ENCODE data around the gene GNAT1.
A peak's percentile ranks its signal among the peaks of the same experiment; 100 is the strongest.

The GNAT1 gene

GRCh38 chr3:50182533-50183099 is 8.8 kb upstream of the GNAT1 start:
- no peak for DNase-seq

DNA sequence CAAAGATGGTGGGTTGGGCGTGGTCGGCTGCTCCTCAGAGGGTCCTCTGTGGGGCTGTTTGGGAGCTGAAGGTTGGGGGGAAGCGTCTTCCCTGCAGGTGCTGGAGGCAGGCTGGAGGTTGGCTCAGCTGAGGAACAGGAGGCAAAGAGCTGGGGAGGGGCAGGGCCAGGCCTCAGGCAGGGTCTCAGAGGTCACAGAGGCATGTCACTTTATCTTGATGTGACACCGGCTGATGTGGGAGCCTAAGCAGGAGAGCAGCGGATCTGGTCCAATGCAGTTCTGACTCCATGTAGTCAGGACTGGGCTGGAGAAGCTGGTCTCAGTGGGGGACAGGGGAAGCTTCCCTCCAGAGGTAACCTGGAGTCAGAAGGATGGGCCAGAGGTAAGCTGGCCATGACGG is 7.7 kb upstream of the GNAT1 start:
- no peak for DNase-seq

GRCh38 chr3:50184242-50184978 is 7.0 kb upstream of the GNAT1 start:
- no peak for DNase-seq

DNA sequence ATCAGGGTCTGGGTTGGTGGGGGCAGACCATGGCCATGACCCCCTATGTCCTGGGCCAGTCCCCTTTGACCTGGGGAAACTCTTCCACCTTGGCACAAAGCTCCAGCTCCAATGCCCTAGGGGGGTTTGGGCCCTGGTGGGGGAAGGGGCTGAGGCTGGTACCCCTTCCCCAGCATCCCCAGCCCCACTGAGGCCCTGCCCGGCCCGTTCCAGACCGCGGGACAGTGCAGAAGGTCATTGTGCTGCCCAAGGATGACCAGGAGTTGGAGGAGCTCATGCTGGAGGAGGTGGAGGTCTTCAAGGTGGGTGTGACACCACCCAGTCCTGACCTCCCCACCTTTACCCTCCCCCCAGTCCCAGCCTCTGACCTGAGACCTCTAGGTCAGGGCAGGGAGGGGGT is 6.2 kb upstream of the GNAT1 start:
- DNase-seq, result no peak

DNA sequence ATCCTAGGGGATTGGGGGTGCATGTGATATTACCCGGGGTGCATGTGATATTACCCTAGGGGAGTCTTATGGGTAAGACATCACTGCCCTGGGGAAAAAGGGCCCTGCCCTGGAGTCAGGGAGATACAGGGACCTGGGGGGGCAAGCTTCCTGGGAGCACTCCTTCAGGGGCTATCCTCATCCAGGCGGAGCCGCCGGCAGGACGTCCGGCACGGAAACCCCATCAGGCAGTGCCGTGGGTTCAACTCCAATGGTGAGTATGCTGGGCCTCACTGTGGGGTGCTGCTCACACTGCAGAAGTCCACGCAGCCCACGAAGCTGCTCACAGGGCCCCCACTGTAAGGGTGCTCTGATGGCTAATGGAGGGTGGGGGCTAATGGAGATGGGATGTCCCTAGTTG is 5.3 kb upstream of the GNAT1 start:
- no peak for DNase-seq

- DNase-seq, result no peak
Observed at GRCh38 chr3:50187750-50188149, 3.7 kb upstream of the GNAT1 start.

DNA sequence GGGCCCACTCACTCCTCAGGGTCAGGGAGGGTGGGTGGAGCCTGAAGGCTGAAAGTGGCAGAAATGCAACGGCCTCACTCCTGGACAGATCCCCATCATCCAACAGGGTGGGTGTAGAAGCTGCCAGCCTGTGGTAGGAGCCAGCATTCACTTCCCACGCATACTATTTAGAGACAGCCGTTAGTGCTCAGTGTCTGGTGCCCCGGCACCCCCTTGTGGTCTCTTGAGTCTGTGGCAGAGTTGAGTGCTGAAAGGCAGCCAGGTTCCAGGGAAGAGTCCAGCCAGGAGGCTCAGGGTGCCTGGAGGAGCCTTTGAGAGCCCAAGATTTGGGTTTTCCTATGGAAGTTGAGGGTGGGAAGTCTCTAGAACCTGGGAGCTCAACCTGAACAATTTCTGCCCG is 2.1 kb upstream of the GNAT1 start:
- peak; percentile 68 to 69 for DNase-seq

GRCh38 chr3:50189989-50190388 is 1.4 kb upstream of the GNAT1 start:
- DNase-seq, result no peak

DNA sequence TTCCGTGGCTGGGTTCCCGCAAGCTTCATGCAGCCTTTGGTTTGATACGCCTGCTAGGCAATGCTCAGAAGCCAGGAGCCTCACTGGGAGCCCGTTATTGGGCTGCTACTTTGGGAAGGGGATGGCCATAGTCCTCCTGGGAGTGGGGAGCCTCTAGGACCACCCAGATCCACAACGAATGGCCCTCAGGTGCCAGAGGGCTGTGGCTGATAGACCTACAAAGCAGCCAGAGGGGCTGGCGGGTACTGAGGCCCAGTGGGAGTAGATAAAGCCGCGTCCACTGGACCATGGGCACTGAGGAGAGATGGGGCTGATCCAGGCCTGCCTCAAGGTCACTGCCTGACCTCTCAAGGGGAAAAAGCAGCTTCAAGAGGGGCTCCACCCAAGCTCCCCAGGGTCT is 714 bp downstream of the GNAT1 start:
- no peak for DNase-seq

- DNase-seq, result peak; percentile 19 to 91
Observed at GRCh38 chr3:50192689-50193141, 1.3 kb downstream of the GNAT1 start.

GRCh38 chr3:50193286-50193685 is 1.9 kb downstream of the GNAT1 start:
- DNase-seq, result no peak

DNA sequence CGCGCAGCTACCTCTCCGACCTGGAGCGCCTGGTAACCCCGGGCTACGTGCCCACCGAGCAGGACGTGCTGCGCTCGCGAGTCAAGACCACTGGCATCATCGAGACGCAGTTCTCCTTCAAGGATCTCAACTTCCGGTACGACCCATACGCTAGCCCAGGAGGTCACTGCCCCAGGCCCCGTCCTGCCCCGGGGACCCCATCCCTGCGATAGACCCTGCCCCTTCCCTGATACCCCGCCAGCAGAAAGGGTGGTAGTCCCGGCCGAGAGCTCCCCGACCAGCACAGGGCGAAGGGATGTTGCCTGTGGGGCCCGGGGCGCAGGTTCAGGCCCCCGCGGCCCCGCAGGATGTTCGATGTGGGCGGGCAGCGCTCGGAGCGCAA is 2.3 kb downstream of the GNAT1 start:
- no peak for DNase-seq

- DNase-seq, result peak; percentile 1 to 51
Observed at GRCh38 chr3:50194128-50194902, 2.9 kb downstream of the GNAT1 start.

DNA sequence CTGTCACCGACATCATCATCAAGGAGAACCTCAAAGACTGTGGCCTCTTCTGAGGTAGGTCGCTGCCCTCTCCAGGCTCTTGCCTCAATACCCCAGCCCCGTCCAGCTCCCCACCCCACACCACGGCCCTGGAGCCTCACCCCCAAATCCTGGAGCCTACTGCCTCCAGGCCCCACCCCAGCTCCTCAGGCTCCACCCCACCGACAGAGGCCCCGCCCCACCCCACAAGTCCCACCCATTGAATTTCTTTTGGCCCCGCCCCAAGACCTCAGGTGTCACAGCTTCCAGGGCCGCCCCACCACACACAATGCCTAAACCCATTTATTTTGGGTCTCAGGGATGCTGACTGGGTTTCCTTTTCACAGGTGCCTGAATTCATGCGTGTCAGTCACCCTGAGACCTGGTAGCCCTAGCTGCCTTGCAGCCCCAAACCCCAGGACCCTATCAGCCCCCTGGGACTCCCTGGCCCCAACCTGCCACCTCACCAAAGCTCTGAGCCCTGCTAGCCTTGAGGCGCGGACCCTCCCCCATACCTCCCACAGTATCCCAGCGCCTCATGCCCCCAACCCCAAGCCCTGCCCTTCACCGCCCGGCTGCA is 3.6 kb downstream of the GNAT1 start:
- peak in 1 of 2 donors; percentile 6 for DNase-seq

DNA sequence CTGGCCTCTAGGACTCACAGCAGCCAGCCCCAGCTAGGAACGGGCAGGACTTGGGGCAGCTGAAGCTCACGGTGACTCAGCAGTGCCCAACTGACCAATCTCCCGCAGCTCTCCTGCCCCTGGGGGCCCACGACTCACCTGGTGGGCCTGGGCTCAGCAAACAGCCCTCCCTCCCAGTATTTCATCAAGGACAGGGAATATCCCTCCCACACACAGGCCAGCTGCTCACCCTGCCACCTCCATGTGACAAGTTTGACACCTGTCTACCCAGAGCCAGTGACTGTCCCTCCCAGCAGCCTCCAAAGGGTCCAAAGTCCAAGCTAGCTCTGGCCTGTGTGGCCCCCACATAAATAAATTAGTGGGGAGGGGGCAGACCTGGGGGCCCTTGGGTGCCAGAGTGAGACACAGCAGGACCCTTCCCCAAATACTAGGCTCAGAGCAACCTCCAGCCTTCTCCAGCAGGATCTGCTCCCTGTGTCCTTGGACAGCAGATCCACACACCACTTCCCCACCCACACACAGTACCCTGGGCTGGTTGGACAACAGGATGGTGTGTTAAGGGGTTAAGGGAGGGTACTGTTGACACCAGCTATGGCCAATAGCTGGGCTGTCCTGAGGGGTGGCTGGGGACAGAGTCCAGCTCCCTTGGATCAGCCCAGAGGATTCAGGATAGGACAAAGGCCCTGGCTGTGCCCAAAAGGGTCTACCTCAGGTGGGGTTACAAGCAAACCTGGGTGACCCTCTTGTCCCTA is 4.3 kb downstream of the GNAT1 start:
- DNase-seq, result no peak

- no peak for DNase-seq
Observed at GRCh38 chr3:50196253-50196801, 4.9 kb downstream of the GNAT1 start.

GRCh38 chr3:50201573-50202315 is 10.3 kb downstream of the GNAT1 start:
- DNase-seq, result no peak

DNA sequence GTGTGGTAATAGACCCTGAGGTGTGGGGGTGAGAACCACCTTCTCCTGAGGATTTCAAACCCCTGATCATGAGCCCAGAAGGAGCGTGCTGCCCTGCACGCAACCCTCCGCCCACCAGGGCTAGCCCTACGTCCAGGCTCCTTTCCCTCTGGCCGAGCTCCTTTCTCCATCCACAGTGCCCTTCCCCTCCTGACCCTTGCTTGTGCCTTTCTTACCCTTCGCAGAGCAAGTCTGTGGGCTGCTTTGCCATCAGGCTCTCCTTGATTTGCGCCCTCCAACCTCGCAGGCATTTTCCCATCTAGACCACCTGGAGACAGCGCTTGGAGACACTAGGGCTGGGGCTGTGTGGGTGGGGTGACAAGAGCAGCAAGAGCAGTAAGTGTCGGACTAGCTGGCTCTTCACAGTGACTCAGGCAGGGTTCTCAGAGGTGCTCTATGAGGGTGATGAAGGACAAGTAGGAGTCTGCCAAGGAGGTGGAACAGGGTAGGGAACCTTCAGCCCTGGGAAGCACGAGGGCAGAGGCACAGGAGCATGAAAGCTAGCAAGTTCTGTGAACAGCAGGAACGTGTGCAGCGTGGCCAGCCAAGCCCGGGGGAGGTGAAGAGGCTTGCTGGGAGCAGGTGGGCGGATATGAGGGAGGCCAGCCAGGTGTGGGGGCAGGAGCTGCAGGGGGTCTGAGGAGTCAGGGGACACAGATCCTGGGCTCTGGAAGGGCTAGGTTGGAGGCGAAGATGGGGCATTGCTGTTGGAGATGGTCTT is 11.1 kb downstream of the GNAT1 start:
- DNase-seq, result no peak

DNA sequence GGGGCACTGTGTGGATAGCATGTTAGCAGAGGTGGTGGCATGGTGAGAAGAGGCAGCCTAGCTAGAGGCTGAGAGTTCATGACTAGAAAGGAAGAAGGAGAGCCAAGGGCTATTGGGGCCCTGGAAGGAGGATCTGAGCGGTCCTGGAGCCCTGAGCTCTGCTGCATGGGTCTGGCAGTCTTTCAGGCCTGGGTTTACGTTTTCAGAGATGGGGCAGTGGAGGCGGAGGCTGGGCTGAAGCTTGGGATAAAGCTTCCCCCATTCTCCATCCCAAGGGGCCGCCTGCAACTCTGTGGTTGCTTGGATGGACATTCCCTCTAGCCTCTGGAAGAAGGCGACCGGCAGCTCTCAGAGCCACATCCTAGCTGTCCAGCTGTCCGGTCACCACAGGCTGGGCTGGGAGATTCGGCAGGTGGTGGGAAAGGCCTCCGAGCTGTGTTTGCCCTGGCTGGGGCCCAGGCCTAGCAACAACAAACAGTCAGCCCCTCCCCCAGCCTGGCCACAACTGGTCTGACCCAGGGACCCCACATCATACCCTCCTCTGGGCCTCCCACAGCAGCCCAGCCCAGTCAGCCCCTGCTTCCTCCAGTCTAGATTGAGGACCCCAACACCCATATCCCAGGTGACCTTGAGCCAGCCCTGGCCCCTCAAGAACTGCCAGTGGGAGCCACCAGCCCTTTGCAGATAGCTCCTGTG is 11.9 kb downstream of the GNAT1 start:
- no peak for DNase-seq

Measured in inflammatory macrophage treated with lipopolysaccharide for 1 hour (primary cell).